ENCODE measurements around the gene XPNPEP2. TPM values are rescaled to one million over a fixed set of nuclear protein-coding genes. Genes with fewer than 3 reads are reported as not detected.
A peak's percentile ranks its signal among the peaks of the same experiment; 100 is the strongest.

XPNPEP2 gene
- total RNA-seq, 1 experiment from 2014 or later: 0.10 TPM

- Histone ChIP-seq H3K4me3 (ENCODE audit: insufficient read depth, low read depth, low read length) (no peak overlapping the region), H3K27me3 (ENCODE audit: control insufficient read depth, insufficient read depth, low read length) (no peaks in the 10 kb centered on the region), H3K36me3 (replicated peaks; ENCODE audit: control insufficient read depth, insufficient read depth, low read length) (no peaks in the 10 kb centered on the region)
- no peak for DNase-seq
Observed at GRCh38 chrX:129772796-129773431, 34.1 kb downstream of the XPNPEP2 start.

- no peak for DNase-seq
Observed at GRCh38 chrX:129773649-129774458, 35.1 kb downstream of the XPNPEP2 start.

GRCh38 chrX:129777218-129778030, 38.6 kb downstream of the XPNPEP2 start:
- no peaks in the 10 kb centered on the region for H3K27me3 ChIP-seq (ENCODE audit: control insufficient read depth, insufficient read depth, low read length)
- DNase-seq: peak; percentile 63

More at GRCh38 chrX:129773649-129774458, 35.1 kb downstream of the XPNPEP2 start:
- Histone ChIP-seq H3K27me3 (ENCODE audit: control insufficient read depth, insufficient read depth, low read length) (no peaks in the 10 kb centered on the region), H3K4me3 (ENCODE audit: insufficient read depth, low read depth, low read length) (no peak overlapping the region), H3K36me3 (replicated peaks; ENCODE audit: control insufficient read depth, insufficient read depth, low read length) (no peaks in the 10 kb centered on the region)

GRCh38 chrX:129779086-129779672, 40.4 kb downstream of the XPNPEP2 start:
- no peaks in the 10 kb centered on the region for H3K36me3 ChIP-seq (replicated peaks; ENCODE audit: control insufficient read depth, insufficient read depth, low read length)
- H3K27me3 ChIP-seq (ENCODE audit: control insufficient read depth, insufficient read depth, low read length): no peaks in the 10 kb centered on the region
- no peak for DNase-seq
- H3K4me3 ChIP-seq (ENCODE audit: insufficient read depth, low read depth, low read length): no peak overlapping the region

More at GRCh38 chrX:129777218-129778030, 38.6 kb downstream of the XPNPEP2 start:
- Histone ChIP-seq H3K36me3 (replicated peaks; ENCODE audit: control insufficient read depth, insufficient read depth, low read length) (no peaks in the 10 kb centered on the region), H3K4me3 (ENCODE audit: insufficient read depth, low read depth, low read length) (no peak overlapping the region)

- no peak for DNase-seq
- no peaks in the 10 kb centered on the region for H3K36me3 ChIP-seq (replicated peaks; ENCODE audit: control insufficient read depth, insufficient read depth, low read length)
- H3K27me3 ChIP-seq (ENCODE audit: control insufficient read depth, insufficient read depth, low read length): no peaks in the 10 kb centered on the region
- no peak within 1 kb of the TSS for H3K4me3 ChIP-seq (ENCODE audit: insufficient read depth, low read depth, low read length)
Observed at GRCh38 chrX:129779747-129780146, 41.0 kb downstream of the XPNPEP2 start, which contains the start of gene SASH3. Gene SASH3 (plus strand): TSS chrX:129779949. CDS start chrX:129780098, 149 bp downstream.

- H3K4me3 ChIP-seq (ENCODE audit: insufficient read depth, low read depth, low read length): no peak overlapping the region
- no peaks in the 10 kb centered on the region for H3K27me3 ChIP-seq (ENCODE audit: control insufficient read depth, insufficient read depth, low read length)
Observed at GRCh38 chrX:129780441-129781105, 41.8 kb downstream of the XPNPEP2 start.

GRCh38 chrX:129781134-129781672, 42.4 kb downstream of the XPNPEP2 start:
- Histone ChIP-seq H3K4me3 (ENCODE audit: insufficient read depth, low read depth, low read length) (no peak overlapping the region), H3K36me3 (replicated peaks; ENCODE audit: control insufficient read depth, insufficient read depth, low read length) (no peaks in the 10 kb centered on the region), H3K27me3 (ENCODE audit: control insufficient read depth, insufficient read depth, low read length) (no peaks in the 10 kb centered on the region)
- DNase-seq: peak; percentile 73

More at GRCh38 chrX:129780441-129781105, 41.8 kb downstream of the XPNPEP2 start:
- no peak for DNase-seq
- no peaks in the 10 kb centered on the region for H3K36me3 ChIP-seq (replicated peaks; ENCODE audit: control insufficient read depth, insufficient read depth, low read length)

- DNase-seq: no peak
- H3K36me3 ChIP-seq (replicated peaks; ENCODE audit: control insufficient read depth, insufficient read depth, low read length): no peaks in the 10 kb centered on the region
- H3K27me3 ChIP-seq (ENCODE audit: control insufficient read depth, insufficient read depth, low read length): no peaks in the 10 kb centered on the region
- H3K4me3 ChIP-seq (ENCODE audit: insufficient read depth, low read depth, low read length): no peak overlapping the region
Observed at GRCh38 chrX:129781680-129782495, 43.1 kb downstream of the XPNPEP2 start.

GRCh38 chrX:129782706-129783105, 43.9 kb downstream of the XPNPEP2 start:
- DNase-seq: no peak
- H3K36me3 ChIP-seq (replicated peaks; ENCODE audit: control insufficient read depth, insufficient read depth, low read length): no peaks in the 10 kb centered on the region
- no peaks in the 10 kb centered on the region for H3K27me3 ChIP-seq (ENCODE audit: control insufficient read depth, insufficient read depth, low read length)
- H3K4me3 ChIP-seq (ENCODE audit: insufficient read depth, low read depth, low read length): no peak overlapping the region

GRCh38 chrX:129783291-129783713, 44.5 kb downstream of the XPNPEP2 start:
- H3K4me3 ChIP-seq (ENCODE audit: insufficient read depth, low read depth, low read length): no peak overlapping the region
- no peaks in the 10 kb centered on the region for H3K27me3 ChIP-seq (ENCODE audit: control insufficient read depth, insufficient read depth, low read length)
- DNase-seq: no peak
- no peaks in the 10 kb centered on the region for H3K36me3 ChIP-seq (replicated peaks; ENCODE audit: control insufficient read depth, insufficient read depth, low read length)

GRCh38 chrX:129784371-129784770, 45.6 kb downstream of the XPNPEP2 start:
- no peaks in the 10 kb centered on the region for H3K27me3 ChIP-seq (ENCODE audit: control insufficient read depth, insufficient read depth, low read length)
- H3K36me3 ChIP-seq (replicated peaks; ENCODE audit: control insufficient read depth, insufficient read depth, low read length): no peaks in the 10 kb centered on the region
- no peak for DNase-seq
- no peak overlapping the region for H3K4me3 ChIP-seq (ENCODE audit: insufficient read depth, low read depth, low read length)

- no peak overlapping the region for H3K4me3 ChIP-seq (ENCODE audit: insufficient read depth, low read depth, low read length)
- no peaks in the 10 kb centered on the region for H3K27me3 ChIP-seq (ENCODE audit: control insufficient read depth, insufficient read depth, low read length)
- DNase-seq: no peak
- no peaks in the 10 kb centered on the region for H3K36me3 ChIP-seq (replicated peaks; ENCODE audit: control insufficient read depth, insufficient read depth, low read length)
Observed at GRCh38 chrX:129785160-129785947, 46.6 kb downstream of the XPNPEP2 start.
